PFSK-1 (cell line): ENCODE data around the gene CEACAM19. TPM values are rescaled to one million over a fixed set of nuclear protein-coding genes. Genes with fewer than 3 reads are reported as not detected.

Source experiments
- FOXP2 ChIP-seq: optimal IDR thresholded peaks from 2 replicates; pipeline ENCODE3; 2011; ENCODE audit warnings: borderline replicate concordance, control low read depth, inconsistent platforms; ENCODE audit not compliant: insufficient read depth; ENCODE audit errors: extremely low read length, extremely low read depth
- POLR2AphosphoS5 ChIP-seq: IDR thresholded peaks from 2 replicates; pipeline ENCODE4 v1.6.1; 2012; ENCODE audit warnings: low read depth, mild to moderate bottlenecking, control low read depth, low read length, moderate library complexity
- REST ChIP-seq, 2 experiments: IDR thresholded peaks; 2 replicates each; pipeline versions ENCODE4 v1.6.1 to v1.8.0; 2011 to 2012; ENCODE audit warnings: low read depth in 2 of 2, low read length in 2 of 2, control low read depth in 1 of 2, inconsistent platforms in 1 of 2, mild to moderate bottlenecking in 1 of 2, moderate library complexity in 1 of 2; ENCODE audit not compliant: insufficient read depth in 1 of 2
- SIN3A ChIP-seq: IDR thresholded peaks from 2 replicates; pipeline ENCODE4 v1.6.1; 2012; ENCODE audit warnings: mild to moderate bottlenecking, low read length, moderate library complexity, borderline replicate concordance; ENCODE audit not compliant: insufficient read depth
- TAF1 ChIP-seq: IDR thresholded peaks from 2 replicates; pipeline ENCODE4 v1.6.1; 2012; ENCODE audit warnings: low read length, control low read depth, borderline replicate concordance; ENCODE audit not compliant: insufficient read depth
- polyA plus RNA-seq: library from polyadenylated mRNA; unstranded; fragments of >200 nt; gene quantifications from one replicate; pipeline ENCODE4 v1.2.1, GENCODE V29; 2012; ENCODE audit warnings: low read depth, missing spikeins; ENCODE audit not compliant: insufficient read length

The CEACAM19 gene
- 8.0 TPM for polyA plus RNA-seq

- TF ChIP-seq SIN3A = no peak
- TF ChIP-seq FOXP2 = no peak
- no peak for TF ChIP-seq POLR2AphosphoS5
- TF ChIP-seq REST (IDR thresholded peaks at IDR 0.05; ENCODE audit: insufficient read depth in 1 of 2, low read depth in 2 of 2, low read length in 2 of 2) = no peak
- TF ChIP-seq TAF1 = no peak
These were observed at the start of gene CEACAM19 for GRCh38 chr19:44671400-44671799. Gene CEACAM19, plus strand, starts transcription at chr19:44671482. Its CDS starts 450 bp downstream, at chr19:44671932.

GRCh38 chr19:44623080-44623479, 48.2 kb upstream of the CEACAM19 start:
- TF ChIP-seq REST (IDR thresholded peaks at IDR 0.05; ENCODE audit: insufficient read depth in 1 of 2, low read depth in 2 of 2, low read length in 2 of 2) (no peak), POLR2AphosphoS5 (no peak), TAF1 (no peak), FOXP2 (no peak), SIN3A (no peak)

GRCh38 chr19:44623626-44624025, 47.7 kb upstream of the CEACAM19 start:
- TF ChIP-seq SIN3A = no peak
- no peak for TF ChIP-seq TAF1
- TF ChIP-seq POLR2AphosphoS5 = no peak
- no peak for TF ChIP-seq REST (IDR thresholded peaks at IDR 0.05; ENCODE audit: insufficient read depth in 1 of 2, low read depth in 2 of 2, low read length in 2 of 2)
- no peak for TF ChIP-seq FOXP2

- TF ChIP-seq FOXP2 (no peak), TAF1 (no peak), REST (IDR thresholded peaks at IDR 0.05; ENCODE audit: insufficient read depth in 1 of 2, low read depth in 2 of 2, low read length in 2 of 2) (no peak), POLR2AphosphoS5 (no peak)
These were observed 46.4 kb upstream of the CEACAM19 start for GRCh38 chr19:44624840-44625354.

- no peak for TF ChIP-seq SIN3A
- no peak for TF ChIP-seq POLR2AphosphoS5
- no peak for TF ChIP-seq FOXP2
- no peak for TF ChIP-seq TAF1
These were observed 45.1 kb upstream of the CEACAM19 start for GRCh38 chr19:44626048-44626624.
